Ovary (tissue), 3 donors: ENCODE results near the gene WDR37.

Source experiments
- EP300 ChIP-seq: sonication (generic); formaldehyde crosslinking; IDR thresholded peaks from one replicate; pipeline ENCODE4 v1.6.1; 2017; ENCODE audit warnings: antibody characterized with exemption
- POLR2A ChIP-seq: fragments of 450-650 bp; IDR thresholded peaks from one replicate; pipeline ENCODE4 v1.6.1; 2017; ENCODE audit warnings: antibody characterized with exemption, mild to moderate bottlenecking, moderate library complexity
- TF ChIP-seq, protein P1 (sequence below), 3 donors: fragments of 450-650 bp in 2 of 3; fragments of 200-600 bp in 1 of 3; IDR thresholded peaks; one replicate each; pipeline versions ENCODE4 v1.5.1 to v1.8.0; 2016 to 2022; ENCODE audit warnings: antibody characterized with exemption in 3 of 3, mild to moderate bottlenecking in 1 of 3
- donor health status: DM: no; HTN: no; CAD: no.

DNA sequence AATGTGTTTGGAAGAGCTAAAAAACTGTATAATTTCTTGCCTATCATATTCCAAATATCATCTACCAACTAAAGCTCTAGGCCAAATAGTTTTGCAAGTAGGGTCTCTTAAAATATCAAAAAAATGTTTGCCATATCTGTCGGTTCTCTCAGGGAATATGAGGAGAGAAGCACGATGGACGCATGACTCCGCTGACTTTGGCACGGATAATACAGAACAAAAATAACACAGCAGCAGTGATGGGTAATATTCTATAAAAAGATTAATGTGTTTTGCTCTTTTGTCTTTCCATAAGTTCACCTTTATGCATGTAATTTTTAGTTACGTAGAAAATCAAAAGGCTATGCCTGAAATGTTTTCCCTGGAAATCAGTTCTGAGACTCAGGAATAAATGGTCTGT is 29.6 kb upstream of the WDR37 start:
- TF ChIP-seq, protein P1, sequence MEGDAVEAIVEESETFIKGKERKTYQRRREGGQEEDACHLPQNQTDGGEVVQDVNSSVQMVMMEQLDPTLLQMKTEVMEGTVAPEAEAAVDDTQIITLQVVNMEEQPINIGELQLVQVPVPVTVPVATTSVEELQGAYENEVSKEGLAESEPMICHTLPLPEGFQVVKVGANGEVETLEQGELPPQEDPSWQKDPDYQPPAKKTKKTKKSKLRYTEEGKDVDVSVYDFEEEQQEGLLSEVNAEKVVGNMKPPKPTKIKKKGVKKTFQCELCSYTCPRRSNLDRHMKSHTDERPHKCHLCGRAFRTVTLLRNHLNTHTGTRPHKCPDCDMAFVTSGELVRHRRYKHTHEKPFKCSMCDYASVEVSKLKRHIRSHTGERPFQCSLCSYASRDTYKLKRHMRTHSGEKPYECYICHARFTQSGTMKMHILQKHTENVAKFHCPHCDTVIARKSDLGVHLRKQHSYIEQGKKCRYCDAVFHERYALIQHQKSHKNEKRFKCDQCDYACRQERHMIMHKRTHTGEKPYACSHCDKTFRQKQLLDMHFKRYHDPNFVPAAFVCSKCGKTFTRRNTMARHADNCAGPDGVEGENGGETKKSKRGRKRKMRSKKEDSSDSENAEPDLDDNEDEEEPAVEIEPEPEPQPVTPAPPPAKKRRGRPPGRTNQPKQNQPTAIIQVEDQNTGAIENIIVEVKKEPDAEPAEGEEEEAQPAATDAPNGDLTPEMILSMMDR (IDR thresholded peaks at IDR 0.05): no peak
- no peak for TF ChIP-seq POLR2A
- no peak for TF ChIP-seq EP300
